Keratinocyte (primary cell): ENCODE data around the gene CXCL16. TPM values are rescaled to one million over a fixed set of nuclear protein-coding genes. Genes with fewer than 3 reads are reported as not detected.
"Not testable (repeated sequence)": the region's sequence is repeated elsewhere in the genome, so short reads cannot be mapped to it uniquely, and the experiment has no call there.

Experiments used
- DNase-seq: peaks from one replicate; pipeline ENCODE4 v3.0.0-alpha.2; 2011; ENCODE audit warnings: low read depth, missing footprints, low spot score
- FAIRE-seq: peaks from 2 replicates; lab custom pipeline; 2011; peaks lifted over from hg19 to GRCh38; lab: Jason Lieb, UNC
- H2AFZ ChIP-seq: 2 replicates; pipeline ENCODE4 v1.6.0; 2012; ENCODE audit warnings: low read length, control low read depth, inconsistent platforms; ENCODE audit not compliant: control insufficient read depth
- H3K27ac ChIP-seq: 2 replicates; pipeline ENCODE4 v1.5.1; 2011; ENCODE audit warnings: low read length; ENCODE audit not compliant: control insufficient read depth, insufficient read depth
- H3K27me3 ChIP-seq: 3 replicates; pipeline ENCODE4 v1.6.0; 2011; ENCODE audit warnings: low read length; ENCODE audit not compliant: control insufficient read depth, insufficient read depth; ENCODE audit errors: extremely low read depth
- H3K36me3 ChIP-seq, 2 experiments: 2 replicates in 1 of 2; 3 replicates in 1 of 2; pipeline ENCODE4 v1.5.1; 2011; ENCODE audit warnings: low read length in 2 of 2, mild to moderate bottlenecking in 1 of 2; ENCODE audit not compliant: control insufficient read depth in 2 of 2, insufficient read depth in 2 of 2; ENCODE audit errors: extremely low read depth in 1 of 2
- H3K4me1 ChIP-seq: 3 replicates; pipeline ENCODE4 v1.5.1; 2011; ENCODE audit warnings: low read length; ENCODE audit not compliant: control insufficient read depth, insufficient read depth; ENCODE audit errors: extremely low read depth
- H3K4me2 ChIP-seq: 3 replicates; pipeline ENCODE4 v1.6.0; 2011; ENCODE audit warnings: low read depth, low read length; ENCODE audit not compliant: control insufficient read depth, insufficient read depth; ENCODE audit errors: extremely low read depth
- H3K4me3 ChIP-seq, 3 experiments: fragments of 200-600 bp in 1 of 3; sonication (generic) in 1 of 3; 2 replicates in 2 of 3; 3 replicates in 1 of 3; pipeline ENCODE4 v1.5.1; 2011 to 2016; ENCODE audit warnings: low read length in 3 of 3, mild to moderate bottlenecking in 3 of 3, control low read depth in 2 of 3, inconsistent platforms in 1 of 3, low read depth in 1 of 3, mixed read lengths in 1 of 3, mixed run types in 1 of 3, moderate library complexity in 1 of 3; ENCODE audit not compliant: control insufficient read depth in 2 of 3, insufficient read depth in 2 of 3; ENCODE audit errors: extremely low read depth in 1 of 3
- H3K79me2 ChIP-seq: 2 replicates; pipeline ENCODE4 v1.6.0; 2012; ENCODE audit warnings: low read length; ENCODE audit not compliant: control insufficient read depth, insufficient read depth
- H3K9ac ChIP-seq: 3 replicates; pipeline ENCODE4 v1.6.0; 2011; ENCODE audit warnings: low read length; ENCODE audit not compliant: control insufficient read depth, insufficient read depth; ENCODE audit errors: extremely low read depth
- H3K9me1 ChIP-seq: 3 replicates; pipeline ENCODE4 v1.6.0; 2011; ENCODE audit warnings: low read length; ENCODE audit not compliant: control insufficient read depth, insufficient read depth; ENCODE audit errors: extremely low read depth
- H3K9me3 ChIP-seq: 2 replicates; pipeline ENCODE4 v1.5.1; 2012; ENCODE audit warnings: low read depth, low read length; ENCODE audit not compliant: control insufficient read depth
- H4K20me1 ChIP-seq: 3 replicates; pipeline ENCODE4 v1.6.0; 2011; ENCODE audit warnings: low read length; ENCODE audit not compliant: control insufficient read depth, insufficient read depth; ENCODE audit errors: extremely low read depth
- CTCF ChIP-seq, 3 experiments: IDR thresholded peaks in 1 of 3; conservative IDR thresholded peaks in 1 of 3; optimal IDR thresholded peaks in 1 of 3; 2 replicates in 2 of 3; 3 replicates in 1 of 3; pipeline versions ENCODE3 to v1.5.1; 2011; ENCODE audit warnings: low read length in 3 of 3, mild to moderate bottlenecking in 3 of 3, moderate library complexity in 2 of 3, control low read depth in 1 of 3, inconsistent platforms in 1 of 3; ENCODE audit not compliant: insufficient read depth in 2 of 3; ENCODE audit errors: extremely low read depth in 1 of 3
- EZH2 ChIP-seq: IDR thresholded peaks from one replicate; pipeline ENCODE4 v1.6.1; 2012; ENCODE audit warnings: inconsistent platforms, mild to moderate bottlenecking, low read length, moderate library complexity
- dilution Hi-C: fragments of 300-500 bp; cut with MboI; formaldehyde crosslinking; loops from one replicate; pipeline ENCODE4 v1.7.0; 2020; ENCODE audit warnings: low sequenced_read_pairs; ENCODE audit not compliant: extremely low pct_ligation_motif_present
- polyA plus RNA-seq, 5 experiments: library from polyadenylated mRNA; depleted of rRNA in 3 of 5; stranded (reverse) in 3 of 5; stranded (forward) in 1 of 5; unstranded in 1 of 5; fragments of >200 nt; gene quantifications; 1 replicate in 1 of 5; 2 replicates in 3 of 5; 3 replicates in 1 of 5; pipeline versions ENCODE4 v1.2.1 to v1.2.3, GENCODE V29; 2011 to 2012; ENCODE audit warnings: missing spikeins in 2 of 5, low read depth in 1 of 5, low replicate concordance in 1 of 5

CXCL16 gene
- polyA plus RNA-seq, 1 donor (not counting 4 experiments of a cell fraction or from before 2014, with no cell fraction given) = 12.8 TPM

DNA sequence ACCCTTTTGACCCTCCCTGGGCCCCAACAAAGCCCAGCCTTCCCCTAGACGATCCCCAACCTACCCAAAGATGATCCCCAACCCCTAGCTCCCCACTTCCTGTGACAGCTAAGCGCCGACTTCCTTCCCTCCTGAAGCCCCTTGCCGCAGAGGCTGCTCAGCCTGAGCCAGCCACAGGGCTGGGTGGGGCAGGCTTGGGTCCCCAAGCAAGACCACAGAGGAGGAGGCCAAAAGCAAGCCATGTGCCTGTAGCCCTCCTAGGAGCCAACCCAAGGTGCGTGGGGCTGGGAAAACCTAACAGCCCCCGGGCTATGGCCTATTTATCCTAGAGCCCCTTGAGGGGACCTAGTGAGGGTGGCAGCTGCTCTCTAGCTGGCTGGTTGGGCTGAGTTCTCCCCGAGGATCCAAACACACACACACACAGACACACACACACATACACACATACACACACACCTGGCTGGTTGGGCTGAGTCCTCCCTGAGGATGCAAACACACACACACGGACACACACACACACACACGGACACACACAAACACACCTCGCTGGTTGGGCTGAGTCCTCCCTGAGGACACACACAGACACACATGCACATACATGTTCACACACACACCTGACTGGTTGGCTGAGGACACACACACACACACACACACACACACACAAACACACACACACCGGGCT, 24.5 kb downstream of the CXCL16 start:
- Histone ChIP-seq H2AFZ (no peak overlapping the region), H3K4me1 (peaks cover 9% of the 10 kb centered on the region), H3K36me3 (no peaks in the 10 kb centered on the region), H4K20me1 (no peaks in the 10 kb centered on the region), H3K4me2 (no peak overlapping the region), H3K27me3 (no peaks in the 10 kb centered on the region), H3K9me3 (no peaks in the 10 kb centered on the region), H3K9me1 (no peaks in the 10 kb centered on the region), H3K79me2 (no peaks in the 10 kb centered on the region), H3K4me3 (no peak overlapping the region), H3K27ac (no peak overlapping the region), H3K9ac (no peak overlapping the region)
- dilution Hi-C loops = no loop called here
- TF ChIP-seq EZH2 (no peak), CTCF (optimal IDR thresholded peaks at IDR 0.05 in 1 of 3, IDR thresholded peaks at IDR 0.05 in 1 of 3, conservative IDR thresholded peaks at IDR 0.05 in 1 of 3; ENCODE audit: extremely low read depth in 1 of 3, insufficient read depth in 2 of 3, low read length in 3 of 3) (no peak)
- FAIRE-seq (no peak), DNase-seq (no peak)

- H4K20me1 ChIP-seq, dilution Hi-C loops, H3K4me3 ChIP-seq, H3K9me1 ChIP-seq, H3K9ac ChIP-seq, FAIRE-seq, H3K4me2 ChIP-seq, H3K4me1 ChIP-seq, H2AFZ ChIP-seq, DNase-seq, H3K36me3 ChIP-seq, H3K27me3 ChIP-seq, H3K9me3 ChIP-seq, H3K27ac ChIP-seq, H3K79me2 ChIP-seq: not testable (repeated sequence)
Measured at GRCh38 chr17:4714340-4715062, 25.2 kb downstream of the CXCL16 start.
